PC-3 (cell line): ENCODE measurements around the gene SSBP2. TPM values are rescaled to one million over a fixed set of nuclear protein-coding genes. Genes with fewer than 3 reads are reported as not detected.

ENCODE experiments used
- ATAC-seq: fragments of 200-7000 bp; cut with Tn5 transposase; 2 replicates; pipeline ENCODE4 v1.9.1; 2020; ENCODE audit warnings: mild to moderate bottlenecking, moderate library complexity
- BruUV-seq: library from RNA; stranded (reverse); fragments of 400-500 nt; replicated peaks from 2 replicates; lab custom pipeline; 2021; lab: Mats Ljungman, UMichigan
- CTCF ChIA-PET: fragments of 300-600 bp; sonication (Branson Sonifier 250); formaldehyde crosslinking; loops from one replicate; lab custom pipeline; 2022; ENCODE audit warnings: antibody characterized with exemption; lab: Charles Lee
- POLR2A ChIA-PET: fragments of 300-600 bp; sonication (Branson Sonifier 250); formaldehyde crosslinking; loops from one replicate; lab custom pipeline; 2022; ENCODE audit warnings: antibody characterized with exemption; ENCODE audit not compliant: unreplicated experiment; lab: Charles Lee
- DNase-seq: peaks from one replicate; pipeline ENCODE4 v3.0.0-alpha.2; 2015
- H2AFZ ChIP-seq: fragments of 300-600 bp; sonication (generic); 2 replicates; pipeline ENCODE4 v1.6.0; 2016; ENCODE audit warnings: antibody characterized with exemption, low read length
- H3F3A ChIP-seq: fragments of 300-600 bp; sonication (generic); one replicate; pipeline ENCODE4 v1.6.0; 2017; ENCODE audit warnings: antibody characterized with exemption, low read length, control low read depth, mild to moderate bottlenecking; ENCODE audit not compliant: unreplicated experiment
- H3K27ac ChIP-seq: fragments of 300-600 bp; sonication (generic); 2 replicates; pipeline ENCODE4 v1.5.1; 2016; ENCODE audit warnings: mild to moderate bottlenecking, low read length
- H3K27me3 ChIP-seq: fragments of 300-600 bp; sonication (generic); 2 replicates; pipeline ENCODE4 v1.6.1; 2016; ENCODE audit warnings: low read length, mixed read lengths
- H3K36me3 ChIP-seq: fragments of 300-600 bp; sonication (generic); 2 replicates; pipeline ENCODE4 v1.6.1; 2016; ENCODE audit warnings: low read depth, mixed run types, low read length, mixed read lengths
- H3K4me1 ChIP-seq: fragments of 300-600 bp; sonication (generic); 2 replicates; pipeline ENCODE4 v1.5.1; 2016; ENCODE audit warnings: low read length; ENCODE audit not compliant: insufficient read depth
- H3K4me2 ChIP-seq: fragments of 300-600 bp; sonication (generic); 2 replicates; pipeline ENCODE4 v1.6.0; 2016; ENCODE audit warnings: low read length
- H3K4me3 ChIP-seq: fragments of 300-600 bp; sonication (generic); 2 replicates; pipeline ENCODE4 v1.5.1; 2016; ENCODE audit warnings: mild to moderate bottlenecking, low read length, mixed read lengths
- H3K79me2 ChIP-seq: fragments of 300-600 bp; sonication (generic); 2 replicates; pipeline ENCODE4 v1.6.1; 2017; ENCODE audit warnings: low read length, mixed read lengths
- H3K9ac ChIP-seq: fragments of 300-600 bp; sonication (generic); 2 replicates; pipeline ENCODE4 v1.6.0; 2016; ENCODE audit warnings: mild to moderate bottlenecking, low read length
- H3K9me2 ChIP-seq: fragments of 300-600 bp; sonication (generic); replicated peaks from 2 replicates; pipeline ENCODE4 v1.6.1; 2016; ENCODE audit warnings: mixed run types, low read length, mixed read lengths
- H3K9me3 ChIP-seq: fragments of 300-600 bp; sonication (generic); 2 replicates; pipeline ENCODE4 v1.6.1; 2016; ENCODE audit warnings: low read length, mixed read lengths
- H4K20me1 ChIP-seq: fragments of 300-600 bp; sonication (generic); 2 replicates; pipeline ENCODE4 v1.6.1; 2016; ENCODE audit warnings: low read length, mixed read lengths
- EZH2 ChIP-seq: fragments of 300-600 bp; sonication (generic); IDR thresholded peaks from one replicate; pipeline ENCODE4 v1.6.1; 2017; ENCODE audit warnings: antibody characterized with exemption, mild to moderate bottlenecking, low read length; ENCODE audit not compliant: unreplicated experiment
- EZH2phosphoT487 ChIP-seq: fragments of 300-600 bp; sonication (generic); IDR thresholded peaks from 2 replicates; pipeline ENCODE4 v1.6.1; 2018; ENCODE audit warnings: mild to moderate bottlenecking, antibody characterized with exemption, low read length, borderline replicate concordance
- intact Hi-C: fragments of 100-400 bp; cut with micrococcal nuclease; formaldehyde crosslinking; loops from 2 replicates; pipeline ENCODE4 v1.9.0; 2023
- total RNA-seq: library from RNA; depleted of rRNA; stranded (reverse); fragments of >200 nt; gene quantifications from 2 replicates; pipeline ENCODE4 v1.2.3, GENCODE V29; 2014
- TF ChIP-seq, protein P1 (sequence below): fragments of 300-600 bp; sonication (generic); conservative IDR thresholded peaks from 2 replicates; pipeline ENCODE4 v1.5.1; 2017; ENCODE audit warnings: antibody characterized with exemption, low read depth, mild to moderate bottlenecking, low read length

SSBP2 gene
- total RNA-seq, 1 experiment from 2014 or later: 5.8 TPM

DNA sequence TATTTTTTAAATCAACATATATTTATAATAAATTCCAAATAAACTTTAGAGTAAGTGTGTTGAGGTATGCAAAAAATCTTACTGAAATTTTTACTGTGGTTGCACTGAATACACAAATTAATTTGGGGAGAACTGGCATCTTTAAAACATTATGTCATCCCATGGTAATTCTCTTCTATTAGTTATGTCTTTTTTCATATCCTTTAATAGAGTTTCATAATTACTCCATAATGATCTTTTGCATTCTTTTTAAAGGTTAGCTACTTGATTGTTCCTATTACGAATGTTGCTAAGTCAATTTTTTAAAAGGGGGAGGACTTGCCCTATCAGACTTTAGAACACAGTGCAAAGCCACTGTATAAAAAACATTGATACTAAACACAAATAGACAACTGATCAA lies 26.8 kb downstream of the SSBP2 start:
- H3K79me2 ChIP-seq: no peaks in the 10 kb centered on the region
- BruUV-seq: no TSS peak
- H3K4me2 ChIP-seq: no peak overlapping the region
- ChIA-PET POLR2A (no interaction called here), CTCF (no interaction called here)
- DNase-seq (no peak), ATAC-seq (no peak)
- no peak overlapping the region for H3K4me3 ChIP-seq
- H3K9me3 ChIP-seq: no peaks in the 10 kb centered on the region
- H3K27me3 ChIP-seq: no peaks in the 10 kb centered on the region
- no peaks in the 10 kb centered on the region for H3K4me1 ChIP-seq
- H2AFZ ChIP-seq: no peak overlapping the region
- H3F3A ChIP-seq: no peaks in the 10 kb centered on the region
- TF ChIP-seq EZH2: no peak
- no peak for TF ChIP-seq EZH2phosphoT487
- TF ChIP-seq, protein P1, sequence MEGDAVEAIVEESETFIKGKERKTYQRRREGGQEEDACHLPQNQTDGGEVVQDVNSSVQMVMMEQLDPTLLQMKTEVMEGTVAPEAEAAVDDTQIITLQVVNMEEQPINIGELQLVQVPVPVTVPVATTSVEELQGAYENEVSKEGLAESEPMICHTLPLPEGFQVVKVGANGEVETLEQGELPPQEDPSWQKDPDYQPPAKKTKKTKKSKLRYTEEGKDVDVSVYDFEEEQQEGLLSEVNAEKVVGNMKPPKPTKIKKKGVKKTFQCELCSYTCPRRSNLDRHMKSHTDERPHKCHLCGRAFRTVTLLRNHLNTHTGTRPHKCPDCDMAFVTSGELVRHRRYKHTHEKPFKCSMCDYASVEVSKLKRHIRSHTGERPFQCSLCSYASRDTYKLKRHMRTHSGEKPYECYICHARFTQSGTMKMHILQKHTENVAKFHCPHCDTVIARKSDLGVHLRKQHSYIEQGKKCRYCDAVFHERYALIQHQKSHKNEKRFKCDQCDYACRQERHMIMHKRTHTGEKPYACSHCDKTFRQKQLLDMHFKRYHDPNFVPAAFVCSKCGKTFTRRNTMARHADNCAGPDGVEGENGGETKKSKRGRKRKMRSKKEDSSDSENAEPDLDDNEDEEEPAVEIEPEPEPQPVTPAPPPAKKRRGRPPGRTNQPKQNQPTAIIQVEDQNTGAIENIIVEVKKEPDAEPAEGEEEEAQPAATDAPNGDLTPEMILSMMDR: no peak
- intact Hi-C loops: no loop called here
- no peaks in the 10 kb centered on the region for H3K9me2 ChIP-seq
- no peaks in the 10 kb centered on the region for H4K20me1 ChIP-seq
- no peak overlapping the region for H3K9ac ChIP-seq
- no peaks in the 10 kb centered on the region for H3K36me3 ChIP-seq
- no peak overlapping the region for H3K27ac ChIP-seq

DNA sequence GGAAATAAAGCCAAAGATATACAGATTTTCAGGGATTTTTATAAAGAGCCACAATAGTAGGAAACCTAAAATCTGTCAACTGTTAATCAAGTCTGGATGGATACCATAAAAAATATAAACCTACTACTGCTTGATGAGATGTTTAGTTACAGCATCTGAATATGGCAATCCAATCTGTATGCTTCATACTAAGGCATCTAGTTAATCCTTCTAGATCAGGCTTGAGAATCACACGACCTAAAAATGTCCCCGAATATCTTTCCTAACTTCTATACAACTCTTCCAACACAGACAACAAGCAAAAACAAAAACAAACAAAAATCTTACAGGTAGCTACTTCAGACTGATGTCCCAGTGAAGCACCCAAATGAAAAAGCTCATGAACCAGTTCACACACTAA lies 29.8 kb downstream of the SSBP2 start:
- DNase-seq (no peak), ATAC-seq (no peak)
- H3F3A ChIP-seq: no peaks in the 10 kb centered on the region
- no peak overlapping the region for H3K4me3 ChIP-seq
- H3K27me3 ChIP-seq: no peaks in the 10 kb centered on the region
- no peaks in the 10 kb centered on the region for H3K79me2 ChIP-seq
- no peaks in the 10 kb centered on the region for H3K9me2 ChIP-seq
- no TSS peak for BruUV-seq
- intact Hi-C loops: no loop called here
- H3K4me1 ChIP-seq: no peaks in the 10 kb centered on the region
- no peaks in the 10 kb centered on the region for H3K36me3 ChIP-seq
- TF ChIP-seq, protein P1: no peak
- no peak for TF ChIP-seq EZH2
- TF ChIP-seq EZH2phosphoT487: no peak
- ChIA-PET POLR2A (no interaction called here), CTCF (interaction anchor here (0.6 kb wide), 1 partner anchor 64 kb away, joined by 3 read pairs; no protein-coding TSS in a partner anchor)
- H2AFZ ChIP-seq: no peak overlapping the region
- no peak overlapping the region for H3K27ac ChIP-seq
- no peaks in the 10 kb centered on the region for H3K9me3 ChIP-seq
- H4K20me1 ChIP-seq: no peaks in the 10 kb centered on the region
- no peak overlapping the region for H3K9ac ChIP-seq
- H3K4me2 ChIP-seq: no peak overlapping the region

DNA sequence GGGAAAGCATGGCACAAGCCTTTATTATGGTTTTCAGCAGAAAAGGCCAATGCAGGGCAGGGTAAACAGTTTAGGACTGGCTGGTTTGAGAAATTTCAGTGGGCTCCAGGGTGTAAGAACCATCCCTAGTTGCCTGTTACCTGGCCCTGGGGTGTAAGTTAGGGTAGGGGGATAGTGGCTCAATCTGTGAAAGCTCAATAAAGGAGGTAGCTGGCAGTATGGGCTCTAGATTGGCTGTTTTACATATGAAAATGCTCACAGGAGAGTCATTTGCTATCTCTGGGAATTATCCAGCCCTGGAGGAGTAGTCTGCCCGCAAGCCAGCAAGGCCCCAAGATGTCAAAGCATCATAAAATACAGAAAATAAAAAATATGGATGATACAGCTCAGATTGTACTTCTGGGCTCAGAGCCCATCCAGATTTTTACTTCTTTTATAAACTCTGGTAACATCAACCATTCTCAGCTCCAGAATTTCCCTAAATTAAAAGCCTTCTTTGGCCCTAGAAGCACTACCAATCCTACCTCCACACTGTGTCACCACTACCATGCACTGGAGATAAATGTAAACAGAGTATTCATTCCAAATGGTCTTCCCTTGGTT lies 31.1 kb downstream of the SSBP2 start:
- H3K79me2 ChIP-seq: no peaks in the 10 kb centered on the region
- no peak overlapping the region for H3K4me2 ChIP-seq
- no peaks in the 10 kb centered on the region for H3F3A ChIP-seq
- H3K9me2 ChIP-seq: no peaks in the 10 kb centered on the region
- BruUV-seq: no TSS peak
- POLR2A ChIA-PET: no interaction called here
- H3K27me3 ChIP-seq: no peaks in the 10 kb centered on the region
- no peak overlapping the region for H2AFZ ChIP-seq
- no peaks in the 10 kb centered on the region for H3K9me3 ChIP-seq
- no peak overlapping the region for H3K4me3 ChIP-seq
- no peak overlapping the region for H3K9ac ChIP-seq
- no peaks in the 10 kb centered on the region for H3K36me3 ChIP-seq
- ATAC-seq (no peak), DNase-seq (no peak)
- H4K20me1 ChIP-seq: no peaks in the 10 kb centered on the region
- H3K4me1 ChIP-seq: no peaks in the 10 kb centered on the region
- TF ChIP-seq, protein P1: no peak
- TF ChIP-seq EZH2phosphoT487 (no peak), EZH2 (no peak)
- no peak overlapping the region for H3K27ac ChIP-seq
- CTCF ChIA-PET: no interaction called here
- intact Hi-C loops: no loop called here
